Jurkat, Clone E6-1 (cell line): Measurements from ENCODE around the gene NIPAL3.
"Not testable (repeated sequence)": the region's sequence is repeated elsewhere in the genome, so short reads cannot be mapped to it uniquely, and the experiment has no call there.

ENCODE experiments used
- DNase-seq: peaks from one replicate; pipeline ENCODE4 v3.0.0-alpha.2; 2011; ENCODE audit warnings: low read depth, low spot score
- H3K4me3 ChIP-seq: 2 replicates; pipeline ENCODE4 v1.5.1; 2011; ENCODE audit warnings: mild to moderate bottlenecking, low read length, control low read depth, moderate library complexity

Gene NIPAL3

DNA sequence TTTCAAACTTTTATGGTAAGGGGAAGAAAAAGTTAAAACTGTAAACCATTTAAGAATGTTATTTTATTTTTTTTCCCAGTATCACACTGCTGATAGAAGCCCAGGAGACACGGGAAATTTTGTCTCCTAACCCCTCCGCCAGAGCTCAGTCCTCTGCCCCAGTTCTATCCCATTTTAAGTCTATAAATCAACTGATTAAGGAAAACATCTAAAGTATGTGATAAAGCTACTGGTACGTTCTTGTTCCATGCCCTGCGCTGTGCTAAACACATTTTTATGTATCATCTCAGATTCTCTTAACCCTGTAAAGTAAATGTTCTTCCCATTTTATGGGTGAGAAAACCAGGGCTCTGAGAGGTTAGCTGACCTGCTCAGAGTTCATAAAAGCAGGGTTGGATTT is 34.7 kb downstream of the NIPAL3 start:
- no peak overlapping the region for H3K4me3 ChIP-seq
- no peak for DNase-seq

DNA sequence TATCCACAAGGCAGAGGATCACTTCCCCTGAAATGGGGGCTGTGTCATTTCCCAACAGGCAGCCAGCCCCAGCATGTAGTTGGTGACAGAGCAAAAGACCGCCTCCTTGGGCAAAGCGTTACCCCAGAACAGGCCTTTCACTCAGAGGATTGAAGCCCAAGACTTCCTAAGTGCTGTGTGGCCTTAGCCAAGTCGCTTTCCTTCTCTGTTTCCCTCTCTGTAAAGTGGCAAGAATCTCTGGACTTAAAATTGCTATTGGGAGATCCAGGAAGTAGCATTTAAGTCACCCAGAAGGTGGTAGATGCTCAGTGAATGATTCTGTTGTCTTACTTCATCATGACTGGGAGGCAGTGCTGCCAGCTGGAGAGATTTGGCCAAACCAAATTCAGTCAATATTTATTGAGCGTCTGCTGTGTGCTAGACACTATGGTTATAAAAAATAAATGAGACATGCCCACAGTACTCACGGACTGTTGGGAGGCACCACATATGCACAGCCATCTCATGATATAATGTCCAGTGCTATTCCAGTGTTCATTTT is 35.3 kb downstream of the NIPAL3 start:
- H3K4me3 ChIP-seq: no peak overlapping the region
- DNase-seq: no peak

DNA sequence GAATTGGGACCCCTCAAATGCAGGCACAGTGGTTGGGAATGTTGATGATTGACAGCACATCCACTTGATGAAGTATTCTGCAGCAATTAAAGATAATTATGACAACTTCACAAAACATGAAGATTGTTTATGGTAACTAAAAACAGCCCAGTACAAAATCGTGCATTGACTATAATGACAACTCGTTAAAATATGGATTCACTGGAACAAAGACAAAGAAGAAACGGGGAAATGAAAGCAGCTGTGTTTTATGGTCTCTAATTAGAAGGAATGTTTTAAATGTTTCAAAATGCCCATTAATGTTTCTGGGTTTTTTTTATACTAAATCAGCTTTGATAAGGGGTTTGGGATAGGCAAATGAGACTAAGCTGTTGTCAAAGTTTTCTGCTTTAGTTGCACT is 36.1 kb downstream of the NIPAL3 start:
- no peak overlapping the region for H3K4me3 ChIP-seq
- DNase-seq: no peak

DNA sequence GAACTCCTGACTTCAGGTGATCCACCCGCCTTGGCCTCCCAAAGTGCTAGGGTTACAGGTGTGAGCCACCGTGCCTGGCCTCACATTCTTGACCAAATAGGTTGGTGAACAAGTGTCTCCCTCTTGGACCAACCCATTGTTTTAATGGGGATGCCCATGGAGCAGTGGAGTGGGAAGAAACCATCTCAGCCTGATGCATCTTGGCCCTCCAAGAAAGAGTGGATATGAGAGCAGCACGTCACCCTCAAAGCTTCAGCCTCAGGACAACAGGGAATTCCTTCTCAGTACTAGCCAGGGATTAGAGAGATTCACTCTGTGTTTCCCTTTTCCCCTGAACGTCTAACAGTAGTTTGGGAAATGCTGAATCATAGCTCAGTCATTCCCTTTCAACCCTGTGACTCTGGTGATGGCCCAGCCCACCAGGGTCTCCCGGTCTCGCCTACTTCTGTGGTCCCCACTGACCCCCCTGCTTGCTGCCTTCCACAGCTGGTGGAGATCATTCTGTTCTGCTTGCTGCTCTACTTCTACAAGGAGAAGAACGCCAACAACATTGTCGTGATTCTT is 37.4 kb downstream of the NIPAL3 start:
- DNase-seq: no peak
- H3K4me3 ChIP-seq: no peak overlapping the region

DNA sequence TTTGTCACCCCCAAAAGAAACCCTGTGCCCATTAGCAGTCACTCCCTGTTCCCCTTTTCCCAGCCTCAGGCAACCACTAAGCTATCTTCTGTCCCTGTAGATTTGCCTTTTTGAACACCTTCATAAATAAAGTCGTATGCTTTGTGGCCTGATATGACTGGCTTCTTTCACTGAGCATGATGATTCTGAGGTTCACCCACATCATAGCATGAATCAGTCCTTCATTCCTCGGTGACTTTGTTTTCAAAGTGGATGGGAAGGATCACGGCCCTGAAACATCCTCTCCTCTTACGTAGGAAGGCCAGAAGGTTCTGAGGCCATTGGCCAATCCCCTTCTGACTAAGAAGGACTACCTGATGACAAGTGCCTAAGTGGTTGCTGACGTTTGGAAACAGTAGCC is 39.1 kb downstream of the NIPAL3 start:
- no peak overlapping the region for H3K4me3 ChIP-seq
- DNase-seq: no peak

DNA sequence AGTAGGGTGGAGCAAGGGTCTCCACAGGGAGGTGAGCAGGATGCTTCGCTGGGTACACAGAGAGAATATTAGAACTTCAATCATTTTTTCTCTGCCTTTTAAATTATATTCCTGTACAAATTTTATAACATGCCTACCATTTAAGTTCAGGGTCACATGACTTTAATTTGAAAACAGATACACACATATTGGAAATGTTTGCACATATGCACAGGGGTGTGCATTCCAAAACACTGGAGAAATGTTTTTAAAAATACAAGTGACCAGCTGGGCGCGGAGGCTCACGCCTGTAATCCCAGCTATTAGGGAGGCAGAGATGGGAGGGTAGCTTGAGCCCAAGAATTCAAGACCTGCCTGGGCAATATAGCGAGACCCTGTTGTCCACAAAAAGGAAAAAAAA is 39.7 kb downstream of the NIPAL3 start:
- no peak for DNase-seq
- H3K4me3 ChIP-seq: no peak overlapping the region

DNA sequence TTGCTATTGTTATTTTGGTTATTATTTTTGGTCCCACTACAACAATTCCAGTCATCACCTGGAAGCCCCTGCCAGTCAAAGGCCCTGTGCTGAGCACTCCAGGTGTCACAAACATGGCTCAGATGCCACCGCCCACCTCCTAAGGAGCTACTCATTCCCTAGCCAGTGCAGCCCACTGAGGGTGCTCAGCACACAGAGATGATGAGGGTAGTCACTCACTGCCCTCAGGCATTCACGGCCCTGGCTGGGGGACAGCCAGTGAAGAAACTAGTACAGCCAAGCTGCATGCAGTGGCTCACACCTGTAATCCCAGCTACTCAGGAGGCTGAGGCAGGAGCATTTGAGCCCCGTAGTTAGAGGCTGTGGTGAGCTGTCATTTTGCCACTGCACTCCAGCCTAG is 42.3 kb downstream of the NIPAL3 start:
- no peak overlapping the region for H3K4me3 ChIP-seq
- DNase-seq: no peak

DNA sequence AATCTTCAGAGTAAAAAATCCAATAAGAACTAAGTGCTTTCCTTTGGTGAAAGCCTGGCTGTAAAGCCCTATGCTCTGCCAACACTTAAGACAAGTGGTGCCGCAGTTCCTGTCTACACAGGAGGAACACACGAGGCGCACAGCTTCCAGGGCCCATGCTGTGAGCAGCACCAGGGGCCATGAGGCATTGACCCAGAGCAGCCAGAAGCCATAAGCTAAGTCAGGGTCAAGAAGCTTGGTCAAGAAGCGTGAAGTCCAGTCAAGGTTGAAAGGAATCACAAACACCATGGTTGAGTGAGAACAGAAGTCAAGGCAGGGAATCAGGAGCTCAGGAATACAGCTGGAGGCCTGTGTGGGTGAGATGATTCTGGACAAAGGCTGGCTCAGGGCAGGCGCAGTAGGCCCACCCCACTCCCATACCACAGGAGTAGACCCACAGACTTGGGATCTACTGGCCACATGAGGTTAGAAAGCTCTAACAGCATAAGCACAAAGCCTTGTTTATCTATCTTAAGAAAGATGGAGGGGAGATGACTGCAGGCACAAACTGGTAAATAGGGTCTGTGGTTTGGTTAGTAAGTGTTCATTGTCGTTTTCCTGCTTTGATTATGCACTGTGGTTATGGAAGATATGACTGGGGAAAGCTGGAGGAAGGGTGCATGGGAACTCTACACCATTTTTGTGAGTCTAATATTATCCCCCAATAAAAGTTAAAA is 44.1 kb downstream of the NIPAL3 start:
- H3K4me3 ChIP-seq: no peak overlapping the region
- no peak for DNase-seq

DNA sequence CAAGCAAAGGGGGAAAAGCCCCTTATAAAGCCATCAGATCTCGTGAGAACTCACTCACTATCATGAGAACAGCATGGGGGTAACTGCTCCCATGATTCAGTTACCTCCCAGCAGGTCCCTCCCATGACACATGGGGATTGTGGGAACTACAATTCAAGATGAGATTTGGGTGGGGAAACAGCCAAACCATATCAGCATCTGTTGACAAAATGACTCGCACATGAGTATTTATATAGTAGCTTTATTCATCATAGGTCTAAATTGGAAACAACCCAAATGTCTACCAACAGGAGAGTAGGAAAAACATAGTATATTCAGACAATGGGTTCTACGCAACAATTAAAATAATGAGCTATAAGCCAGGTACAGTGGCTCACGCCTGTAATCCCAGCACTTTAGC is 46.5 kb downstream of the NIPAL3 start:
- H3K4me3 ChIP-seq, DNase-seq: not testable (repeated sequence)

DNA sequence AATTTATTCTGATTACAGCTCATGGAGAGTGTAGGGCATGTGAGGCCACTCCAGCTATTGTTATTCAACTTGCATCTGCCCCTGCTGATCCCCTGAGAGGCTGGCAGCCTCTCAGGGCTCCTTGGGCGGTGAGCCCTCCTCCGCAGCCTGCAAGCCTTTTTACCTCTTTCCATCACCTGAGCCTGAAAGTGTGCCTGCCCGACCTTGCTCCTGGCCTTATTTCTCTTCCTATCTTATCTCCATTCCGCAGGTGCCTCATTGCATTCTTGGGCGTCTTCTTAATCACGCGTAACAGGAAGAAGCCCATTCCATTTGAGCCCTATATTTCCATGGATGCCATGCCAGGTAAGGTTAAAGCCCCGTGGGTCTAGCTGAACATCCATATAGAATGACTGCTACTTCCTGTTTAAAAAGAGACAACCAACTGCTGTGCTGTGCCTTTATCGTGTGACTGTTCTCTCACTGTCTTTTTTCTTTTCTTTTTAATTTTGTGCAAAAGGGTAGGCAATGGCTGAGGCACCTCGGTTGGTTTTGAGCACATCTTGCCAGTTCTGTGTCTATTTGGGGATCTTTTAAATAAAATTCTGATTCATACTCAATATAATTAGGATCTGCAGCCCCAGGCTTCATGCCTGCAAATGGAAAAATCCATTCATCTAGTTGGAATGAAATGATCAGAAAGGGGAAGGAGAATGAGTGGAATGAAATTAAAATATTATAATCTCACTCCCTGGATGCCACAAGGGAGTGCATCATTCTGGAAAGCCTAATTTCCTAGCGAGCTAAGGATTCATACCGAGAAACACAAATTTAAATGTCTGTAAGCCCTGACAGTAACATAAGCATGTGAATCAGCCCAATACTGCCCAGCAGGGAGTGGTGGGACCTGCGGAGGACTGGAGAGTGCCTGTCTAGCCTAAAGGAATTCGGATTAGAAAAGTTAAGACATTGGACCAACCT is 48.5 kb downstream of the NIPAL3 start:
- no peak overlapping the region for H3K4me3 ChIP-seq
- DNase-seq: no peak

DNA sequence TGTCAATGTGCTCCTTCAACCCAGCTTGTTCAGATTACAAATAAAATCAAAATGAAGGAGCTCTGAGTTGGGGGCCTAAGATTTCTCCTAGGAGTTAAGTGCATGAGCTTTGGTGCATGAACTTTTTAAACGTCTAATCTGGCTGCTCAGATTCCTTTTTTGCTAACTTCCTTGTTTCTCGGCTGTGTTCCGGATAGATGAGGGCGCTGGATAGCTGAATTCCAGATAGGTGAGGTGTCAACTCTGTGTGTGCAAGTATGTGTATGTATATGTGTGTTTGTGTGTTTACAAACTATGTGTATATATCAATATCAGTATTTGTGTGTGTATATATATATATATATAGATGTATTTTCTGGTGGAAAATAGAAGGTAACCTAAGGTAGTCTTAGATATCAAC is 49.5 kb downstream of the NIPAL3 start:
- no peak overlapping the region for H3K4me3 ChIP-seq
- no peak for DNase-seq

DNA sequence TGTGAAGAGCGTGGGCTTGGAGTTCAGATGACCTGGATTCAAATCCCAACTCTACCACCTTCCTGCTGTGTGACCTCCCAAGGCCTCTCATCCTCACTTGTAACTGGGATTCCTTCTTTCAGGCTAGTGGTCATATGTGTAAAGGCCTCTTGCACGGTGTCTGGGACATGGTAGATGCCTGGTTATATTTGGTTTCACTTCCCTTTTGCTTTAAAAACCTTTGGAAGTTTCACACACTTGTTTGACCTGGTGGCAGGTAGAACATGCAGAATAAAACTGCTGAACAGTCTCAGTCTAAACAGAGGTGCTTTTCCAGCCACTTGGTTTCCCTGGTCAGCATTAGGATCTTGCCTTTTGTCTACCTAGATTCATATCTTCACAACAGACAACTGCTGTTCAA is 50.0 kb downstream of the NIPAL3 start:
- H3K4me3 ChIP-seq: no peak overlapping the region
- DNase-seq: no peak

DNA sequence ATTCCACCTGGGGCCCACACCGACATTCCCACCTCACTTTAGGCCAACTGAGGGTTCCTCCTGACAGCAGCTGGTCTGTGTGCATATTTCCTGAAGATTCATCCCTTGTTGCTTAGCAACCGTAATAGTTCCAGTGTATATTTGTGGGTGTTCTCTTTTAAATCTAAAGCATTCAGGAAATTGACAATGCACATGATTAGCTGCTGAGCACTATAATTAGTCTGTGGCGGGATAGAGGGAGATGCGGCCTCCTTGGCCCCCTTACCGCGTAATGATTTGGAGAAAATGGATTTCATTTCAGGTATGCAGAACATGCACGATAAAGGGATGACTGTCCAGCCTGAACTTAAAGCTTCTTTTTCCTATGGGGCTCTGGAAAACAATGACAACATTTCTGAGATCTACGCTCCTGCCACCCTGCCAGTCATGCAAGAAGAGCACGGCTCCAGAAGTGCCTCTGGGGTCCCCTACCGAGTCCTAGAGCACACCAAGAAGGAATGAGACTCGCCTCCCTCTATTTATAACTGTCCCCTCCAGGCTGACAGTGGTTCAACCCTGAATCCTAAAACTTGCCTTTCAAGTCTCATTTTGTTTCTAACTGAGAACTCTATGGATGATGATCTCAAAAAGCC is 53.2 kb downstream of the NIPAL3 start:
- no peak overlapping the region for H3K4me3 ChIP-seq
- no peak for DNase-seq

DNA sequence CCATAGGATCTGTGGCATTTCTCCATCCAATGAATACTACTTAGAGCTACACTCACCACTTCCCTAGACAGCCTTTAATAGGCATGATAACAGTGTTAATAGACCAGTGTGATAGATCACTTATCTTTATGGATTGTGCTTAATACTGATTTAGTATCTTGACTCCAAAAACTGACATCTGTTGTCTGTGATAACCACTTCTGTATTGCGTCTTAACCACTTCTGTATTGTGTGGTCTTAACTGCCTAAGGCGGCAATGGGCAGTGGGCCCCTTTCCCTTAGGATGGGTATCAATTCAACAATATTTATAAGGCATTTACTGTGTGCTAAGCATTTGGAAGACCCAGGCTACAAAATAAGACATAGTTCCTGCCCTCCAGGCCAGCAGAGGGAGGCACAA is 55.0 kb downstream of the NIPAL3 start:
- DNase-seq: no peak
- H3K4me3 ChIP-seq: no peak overlapping the region

DNA sequence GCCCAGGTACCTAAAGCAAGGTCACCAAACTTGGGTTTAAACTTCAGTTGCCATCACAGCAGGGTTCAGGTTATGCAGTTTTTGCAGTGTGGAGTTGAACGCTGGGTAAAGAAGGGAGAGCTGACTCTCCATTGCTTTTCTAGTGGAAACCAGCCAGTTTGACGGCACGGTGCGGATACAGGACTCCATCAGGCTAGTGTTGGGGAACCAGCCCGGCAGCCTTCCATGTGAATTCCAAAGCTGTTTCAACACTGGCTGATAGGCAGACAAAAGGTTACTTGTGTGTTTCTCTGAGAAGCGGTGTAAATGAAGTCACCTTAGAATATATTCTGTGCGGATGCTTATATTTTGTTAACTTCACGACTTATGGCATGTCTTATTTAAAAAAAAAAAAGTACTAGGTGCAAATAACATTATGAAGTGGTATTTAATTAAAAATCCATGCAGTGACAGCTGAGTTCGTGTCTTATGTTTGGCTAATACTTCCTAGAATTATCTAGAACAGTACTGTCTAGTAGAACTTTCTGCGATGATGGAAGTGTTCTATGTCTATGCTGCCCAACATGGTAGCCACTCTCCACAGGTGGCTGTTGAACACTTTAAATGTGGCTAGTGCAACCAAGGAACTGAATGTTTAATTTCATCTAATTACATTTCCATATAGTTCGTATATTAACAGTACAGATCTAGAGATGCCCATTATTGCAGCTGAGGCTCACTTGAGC is 57.1 kb downstream of the NIPAL3 start:
- DNase-seq: no peak
- no peak overlapping the region for H3K4me3 ChIP-seq

DNA sequence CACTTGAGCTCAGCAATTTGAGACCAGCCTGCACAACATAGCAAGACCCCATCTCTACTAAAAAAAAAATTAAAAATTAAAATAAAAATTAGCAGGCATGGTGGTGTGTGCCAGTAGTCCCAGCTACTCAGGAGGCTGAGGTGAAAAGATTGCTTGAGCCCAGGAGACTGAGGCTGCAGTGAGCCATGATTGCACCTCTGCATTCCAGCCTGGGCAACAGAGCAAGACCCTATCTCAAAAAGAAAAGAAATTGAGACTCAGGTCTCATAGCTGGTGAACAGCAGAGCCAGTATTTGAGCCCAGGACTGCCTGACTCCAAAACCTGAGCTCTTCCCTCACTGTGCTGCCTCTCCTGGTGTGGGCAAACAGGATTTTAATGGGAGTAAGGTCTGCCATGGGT is 58.6 kb downstream of the NIPAL3 start:
- H3K4me3 ChIP-seq: no peak overlapping the region
- no peak for DNase-seq

DNA sequence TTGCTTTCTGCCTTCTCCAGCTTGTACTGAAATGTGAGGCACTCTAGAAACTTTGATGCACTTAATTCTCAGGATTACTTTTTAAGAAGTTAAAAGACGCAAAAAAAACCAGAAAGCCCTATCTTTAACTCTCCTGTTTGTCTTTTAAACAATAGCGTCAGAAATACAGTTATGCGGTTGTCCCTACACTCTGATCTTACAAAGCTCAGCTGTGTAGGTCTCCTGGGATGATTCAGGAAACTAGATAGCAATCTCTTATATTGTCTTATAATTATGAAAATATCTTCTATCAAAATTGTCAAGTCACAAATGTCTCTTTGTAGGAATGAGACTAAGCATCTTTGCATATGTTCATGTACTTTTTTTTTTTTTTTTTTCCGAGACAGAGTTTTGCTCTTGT is 60.1 kb downstream of the NIPAL3 start:
- no peak overlapping the region for H3K4me3 ChIP-seq
- DNase-seq: peak; percentile 57

DNA sequence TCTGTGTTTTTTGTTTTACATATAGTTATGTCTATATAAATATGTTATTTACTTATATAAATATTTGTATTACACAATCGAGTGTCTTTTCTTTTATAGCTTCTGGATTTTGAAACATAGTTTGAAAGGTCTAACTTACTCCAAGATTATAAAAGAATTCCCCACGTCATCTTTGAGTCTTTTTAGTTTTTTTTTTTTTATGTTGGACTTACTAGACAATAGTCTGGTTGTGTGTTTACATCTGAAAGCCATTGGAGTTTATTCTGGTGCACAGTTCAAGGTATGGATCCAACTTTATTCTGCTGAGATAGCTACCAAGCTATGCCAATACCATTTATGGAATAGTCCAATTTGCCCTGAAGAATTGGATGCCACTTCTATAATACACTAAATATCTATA is 61.0 kb downstream of the NIPAL3 start:
- no peak overlapping the region for H3K4me3 ChIP-seq
- no peak for DNase-seq

DNA sequence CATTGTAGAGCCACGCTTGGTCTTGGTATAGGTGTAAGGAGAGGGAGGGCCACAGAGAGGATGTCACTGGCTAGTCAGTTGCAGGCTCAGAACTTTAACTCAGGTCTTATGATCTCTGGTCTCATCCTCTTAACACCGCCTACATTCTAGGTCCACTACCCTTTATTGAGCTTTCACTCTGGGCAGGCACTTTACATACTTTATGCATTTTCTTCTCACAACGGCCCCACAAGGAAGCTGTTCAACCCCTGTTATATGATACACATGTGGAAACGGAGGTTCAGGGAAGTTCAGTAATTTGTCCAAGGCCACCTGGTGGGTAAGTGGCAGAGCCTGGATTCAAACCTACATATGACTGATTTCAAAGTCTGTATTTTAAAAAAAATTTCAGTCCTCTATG is 61.7 kb downstream of the NIPAL3 start:
- H3K4me3 ChIP-seq: no peak overlapping the region
- DNase-seq: no peak
